ENCODE results near the gene CDK5R2.

CDK5R2 gene

DNA sequence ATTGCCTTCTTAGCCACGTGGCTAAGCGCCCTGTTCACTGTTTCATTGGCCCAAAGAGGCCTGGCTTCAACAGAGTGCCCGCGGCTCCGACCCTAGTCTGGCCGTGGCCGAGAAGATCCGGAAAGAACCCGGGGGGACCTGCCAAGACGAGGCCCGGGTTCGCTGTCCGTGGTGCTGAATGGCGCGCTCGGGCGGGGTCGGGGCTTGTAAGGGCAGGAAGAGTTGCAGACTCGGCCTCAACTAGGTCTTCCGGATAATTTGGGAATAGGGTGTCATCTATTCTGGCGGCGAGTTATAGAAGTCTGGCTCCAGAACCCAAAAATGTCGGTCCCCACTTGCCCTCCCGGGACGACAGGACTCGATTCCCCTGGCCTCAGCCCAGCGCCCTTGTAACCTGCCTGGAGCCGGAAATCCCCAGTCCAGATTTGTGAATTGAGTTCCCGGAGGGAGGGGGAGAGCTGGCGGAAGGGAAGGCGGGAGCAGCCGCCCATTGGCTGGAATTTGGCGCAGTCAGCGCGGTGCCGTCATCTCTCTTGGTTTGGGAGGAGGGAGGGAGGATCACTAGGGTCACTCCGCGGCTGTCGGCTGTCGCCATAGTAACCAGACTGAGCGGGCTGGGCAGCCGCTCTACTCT is 3.5 kb downstream of the CDK5R2 start:
- peak; percentile 20 to 35 for DNase-seq

DNA sequence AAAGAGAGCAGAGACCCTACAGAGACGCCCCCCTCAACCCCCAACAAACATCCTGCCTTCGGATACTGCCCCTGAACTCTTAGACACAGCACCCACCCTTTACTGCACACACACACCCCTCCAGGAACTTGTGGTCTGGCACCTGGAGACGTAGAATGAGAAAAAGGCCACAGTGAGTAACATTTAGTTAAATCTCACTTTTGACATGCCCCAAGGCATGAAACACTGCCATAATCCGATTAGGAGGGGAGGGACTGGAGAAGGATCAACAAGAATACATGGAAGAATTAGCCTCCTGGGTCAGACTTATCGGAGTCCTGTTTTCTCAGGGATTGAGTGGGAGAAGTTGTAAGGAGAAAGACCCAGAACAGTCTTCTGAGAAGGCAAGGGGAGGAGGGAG is 4.1 kb downstream of the CDK5R2 start:
- DNase-seq = no peak

DNA sequence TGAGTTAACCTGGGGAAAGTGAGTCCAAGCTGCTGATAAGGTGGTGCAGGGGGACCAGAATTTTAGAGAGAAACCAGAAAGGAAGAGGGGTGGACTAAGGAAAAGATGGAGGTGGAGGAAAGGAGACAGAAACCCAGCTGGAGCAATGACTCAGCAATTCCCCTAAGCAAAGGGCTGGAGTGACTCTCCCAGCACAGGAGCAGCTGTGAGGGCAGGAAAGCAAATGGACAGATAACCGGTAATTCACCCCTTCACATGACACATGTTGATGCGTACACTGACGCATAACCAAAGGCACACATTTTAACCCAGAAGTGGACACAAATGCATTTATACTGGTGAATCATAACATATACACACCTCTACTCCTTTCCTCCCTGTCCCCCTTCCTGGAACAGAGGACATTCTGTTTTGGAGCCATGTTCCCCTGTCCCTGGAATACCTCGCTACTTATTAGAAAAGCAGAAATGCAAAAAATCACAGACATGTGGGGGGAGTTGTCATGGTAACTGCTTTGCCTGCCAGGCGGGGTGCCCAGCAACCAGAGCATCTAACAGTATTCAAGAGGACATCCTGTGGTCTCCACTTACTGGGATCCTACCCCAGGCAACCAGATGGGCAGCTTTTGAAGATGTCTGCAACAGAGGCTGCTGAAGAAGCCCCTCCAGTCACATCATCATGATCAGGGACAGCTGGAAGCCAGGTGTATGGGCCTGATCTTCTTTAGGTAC is 4.7 kb downstream of the CDK5R2 start:
- DNase-seq = no peak

DNA sequence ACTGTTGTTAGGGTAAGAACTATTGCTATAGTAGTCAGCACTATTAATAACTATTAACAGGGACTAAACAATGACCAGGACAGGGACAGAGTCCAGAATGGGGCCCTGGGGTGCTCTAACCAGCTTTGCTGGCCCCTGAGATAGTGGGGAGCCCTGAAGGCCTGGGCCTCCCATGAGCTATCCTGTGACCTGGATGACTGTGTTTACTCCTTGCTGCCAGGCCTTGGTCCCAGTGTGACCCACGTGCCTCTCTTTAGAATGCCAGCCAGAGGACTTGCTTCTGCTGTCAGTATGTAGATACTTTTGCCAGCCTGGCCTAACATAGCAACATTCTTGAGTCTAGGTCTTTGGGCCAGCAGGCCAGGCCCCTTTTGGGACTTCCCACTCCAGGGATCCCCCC is 11.4 kb downstream of the CDK5R2 start:
- no peak for DNase-seq

DNA sequence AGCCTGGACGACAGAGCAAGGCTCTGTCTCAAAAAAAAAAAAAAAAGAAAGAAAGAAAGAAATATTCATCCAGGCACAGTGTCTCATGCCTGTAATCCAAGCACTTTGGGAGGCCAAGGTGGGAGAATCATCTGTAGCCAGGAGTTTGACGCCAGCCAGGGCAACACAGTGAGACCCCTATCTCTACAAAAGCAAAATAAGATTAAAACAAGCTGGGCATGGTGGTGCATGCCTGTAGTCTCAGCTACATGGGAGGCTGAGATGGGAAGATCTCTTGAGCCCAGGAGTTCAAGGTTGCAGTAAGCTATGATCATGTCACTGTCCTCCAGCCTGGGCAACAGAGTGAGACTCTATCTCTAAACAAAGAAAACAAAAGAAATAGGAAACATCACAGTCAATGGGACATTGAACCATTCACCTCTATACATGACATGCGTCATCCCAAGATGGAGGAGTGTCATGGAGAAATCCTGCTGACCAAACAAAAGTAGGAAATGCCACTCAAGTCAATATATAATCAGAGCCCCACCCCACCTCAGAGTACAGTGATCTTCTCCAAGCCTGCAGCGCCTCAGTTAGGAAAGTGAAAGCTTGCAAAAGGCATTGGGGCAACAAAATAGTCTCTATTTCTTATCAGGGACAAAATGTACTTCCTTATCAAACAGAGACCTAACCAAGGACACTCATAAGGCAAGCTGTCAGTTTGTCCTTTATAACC is 15.8 kb downstream of the CDK5R2 start:
- DNase-seq = no peak

DNA sequence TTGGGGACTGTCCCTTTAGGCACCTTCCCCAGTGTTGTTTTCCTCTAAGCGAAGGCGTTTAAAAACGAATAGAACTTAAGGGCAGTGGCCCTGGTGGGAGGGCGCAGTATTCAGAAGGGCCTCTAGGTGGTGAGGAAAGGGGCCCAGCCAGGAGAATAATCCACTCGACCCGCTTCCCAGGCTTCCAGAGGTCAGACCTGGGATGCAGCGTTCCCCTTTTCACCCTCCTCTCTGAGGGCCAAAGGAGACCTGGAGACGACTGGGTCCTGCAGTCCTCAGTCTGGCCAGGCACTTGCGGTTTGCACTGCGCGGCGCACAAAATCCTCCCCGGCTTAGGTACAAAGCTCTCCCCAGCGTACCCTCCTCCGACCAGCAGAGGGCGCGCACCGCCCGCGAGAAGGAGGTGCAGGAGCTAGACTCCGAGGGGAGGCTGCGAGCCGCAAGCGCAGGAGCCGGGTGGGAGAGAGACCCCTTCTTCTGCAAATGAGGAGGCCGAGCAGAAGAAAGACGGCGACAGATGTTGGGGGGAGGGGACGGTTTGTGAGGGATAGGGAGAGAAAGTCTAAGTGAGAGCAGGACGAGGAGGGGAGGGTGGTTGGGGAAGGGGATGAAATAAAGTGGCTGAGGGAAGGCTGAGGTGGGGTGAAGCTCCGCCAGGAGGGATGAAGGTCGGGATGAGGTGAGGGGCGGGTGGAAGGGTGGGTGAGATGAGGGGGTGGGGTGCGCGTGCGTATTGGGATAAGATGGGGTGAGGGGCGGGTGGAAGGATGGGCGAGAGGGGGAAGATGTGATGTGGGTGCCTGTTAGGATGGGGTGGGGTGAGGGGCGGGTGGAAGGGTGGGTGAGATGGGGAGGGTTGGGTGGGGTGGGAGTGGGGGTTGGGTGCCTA is 20.6 kb downstream of the CDK5R2 start:
- DNase-seq = peak; percentile 25 to 58

DNA sequence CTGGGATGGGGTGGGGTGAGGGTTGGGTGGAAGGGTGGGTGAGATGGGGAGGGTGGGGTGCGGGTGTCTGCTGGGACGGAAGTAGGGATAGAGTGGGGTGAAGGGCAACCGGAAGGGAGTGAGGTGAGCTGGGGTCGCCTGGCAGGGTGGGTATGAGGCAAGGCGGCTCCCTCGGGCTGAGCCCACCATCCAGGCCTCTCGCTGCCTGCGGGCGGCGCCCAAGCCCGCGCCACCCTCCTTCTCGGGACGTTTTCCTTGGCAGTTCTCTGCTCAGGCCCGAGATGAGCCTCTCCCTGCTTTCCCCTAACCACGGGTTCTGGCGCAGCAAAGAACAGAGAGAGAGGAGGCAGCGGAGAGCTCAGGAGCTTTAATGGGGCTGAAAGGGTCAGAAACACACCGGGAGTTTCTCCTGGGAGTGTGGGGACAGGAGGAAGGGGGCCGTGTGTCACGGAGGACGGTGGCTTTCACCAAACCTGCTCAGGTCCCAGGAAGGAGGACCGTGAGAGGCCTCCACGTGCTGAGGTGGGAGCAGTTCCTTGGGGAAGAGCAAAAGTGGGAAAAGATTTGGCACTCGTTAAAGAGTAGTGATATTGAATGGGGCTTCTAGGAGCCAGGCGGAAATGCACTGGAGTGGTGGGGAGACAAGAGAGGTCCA is 21.4 kb downstream of the CDK5R2 start:
- no peak for DNase-seq

DNA sequence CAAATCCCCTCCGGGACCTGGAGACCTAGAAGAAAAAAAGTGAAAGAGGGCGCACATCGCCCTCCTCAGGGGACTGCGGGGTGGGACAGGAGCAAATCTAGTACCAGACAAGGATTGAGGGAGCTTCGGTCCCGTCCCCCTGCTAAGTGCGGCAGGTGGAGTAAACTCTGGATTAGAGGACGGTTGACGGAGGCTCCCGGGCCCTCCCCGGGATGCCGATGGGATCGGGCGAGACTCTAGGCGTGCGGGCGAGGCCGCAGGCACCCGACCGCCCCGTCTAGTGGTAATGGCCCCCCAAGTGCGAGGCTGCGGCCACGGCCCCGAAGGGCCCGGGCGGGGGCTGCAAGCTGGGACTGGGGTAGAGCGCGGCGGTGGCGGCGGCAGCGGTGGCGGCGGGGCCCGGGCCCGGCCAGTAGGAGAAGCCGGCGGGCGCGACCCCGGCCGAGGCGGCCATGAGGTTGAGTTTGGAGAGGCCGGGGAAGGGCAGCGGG is 22.0 kb downstream of the CDK5R2 start:
- no peak for DNase-seq

DNA sequence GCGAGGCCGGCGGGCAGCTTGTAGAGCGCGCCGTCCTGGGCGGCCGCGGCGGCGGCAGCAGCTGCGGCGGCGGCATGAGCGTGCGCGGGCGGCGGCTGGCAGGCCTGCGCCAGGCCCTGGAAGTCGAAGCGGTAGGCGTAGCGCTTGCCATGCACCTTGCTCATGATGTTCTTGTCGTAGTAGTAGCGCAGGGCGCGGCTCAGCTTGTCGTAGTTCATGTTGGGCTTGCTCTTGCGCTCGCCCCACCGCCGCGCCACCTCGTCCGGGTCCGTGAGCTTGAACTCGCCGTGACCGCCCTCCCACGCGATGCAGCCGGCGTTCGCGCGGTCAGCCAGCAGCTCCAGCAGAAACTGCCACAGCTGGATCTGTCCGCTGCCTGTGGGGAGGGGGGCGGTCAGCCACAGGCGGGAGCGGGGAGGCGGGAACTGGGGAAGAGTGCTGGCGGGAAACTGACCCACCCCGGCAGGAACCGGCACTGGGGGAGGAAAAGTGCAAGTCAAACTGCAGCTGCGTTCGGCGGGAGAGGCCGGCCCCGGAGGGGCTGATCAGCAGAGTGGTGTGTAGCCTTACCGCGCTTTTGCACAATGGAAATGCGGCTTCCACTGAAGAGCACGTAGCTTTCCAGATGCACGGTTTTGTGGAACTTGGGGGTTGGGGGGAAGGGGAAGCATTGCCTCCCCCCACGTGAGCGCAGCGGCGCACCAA is 22.6 kb downstream of the CDK5R2 start:
- no peak for DNase-seq

DNA sequence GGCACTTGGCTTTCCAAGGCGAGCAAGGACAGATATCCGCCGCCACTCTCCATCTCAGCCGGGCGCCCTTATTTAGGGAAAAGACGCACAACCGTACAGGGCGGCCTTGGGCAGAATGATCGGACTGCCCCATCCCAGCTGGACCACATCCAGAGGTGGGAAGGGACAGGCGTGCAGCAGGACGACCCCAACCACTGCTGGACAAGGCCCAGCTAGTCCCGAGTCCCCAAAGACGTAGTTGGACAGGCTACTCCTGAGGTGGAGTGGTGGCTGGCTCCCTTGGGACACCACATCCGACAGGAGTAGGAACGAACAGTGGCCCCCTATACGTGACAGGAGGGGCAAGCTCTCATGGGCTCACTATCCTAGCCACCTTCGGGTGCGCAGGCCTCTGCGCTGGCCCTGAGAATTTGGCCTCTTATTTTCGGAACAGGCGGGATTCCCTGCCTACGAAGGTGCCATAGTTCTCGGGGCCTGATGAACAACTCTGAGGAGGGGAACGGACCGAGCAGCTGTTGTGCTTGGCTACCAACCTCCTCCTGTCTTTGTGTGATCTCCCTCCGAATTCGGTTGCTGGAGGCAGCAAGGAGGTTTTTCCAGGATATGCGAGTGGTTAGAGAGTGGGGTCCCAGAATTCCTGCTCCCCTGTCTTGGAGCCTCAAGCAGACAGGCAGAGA is 23.3 kb downstream of the CDK5R2 start:
- no peak for DNase-seq

DNA sequence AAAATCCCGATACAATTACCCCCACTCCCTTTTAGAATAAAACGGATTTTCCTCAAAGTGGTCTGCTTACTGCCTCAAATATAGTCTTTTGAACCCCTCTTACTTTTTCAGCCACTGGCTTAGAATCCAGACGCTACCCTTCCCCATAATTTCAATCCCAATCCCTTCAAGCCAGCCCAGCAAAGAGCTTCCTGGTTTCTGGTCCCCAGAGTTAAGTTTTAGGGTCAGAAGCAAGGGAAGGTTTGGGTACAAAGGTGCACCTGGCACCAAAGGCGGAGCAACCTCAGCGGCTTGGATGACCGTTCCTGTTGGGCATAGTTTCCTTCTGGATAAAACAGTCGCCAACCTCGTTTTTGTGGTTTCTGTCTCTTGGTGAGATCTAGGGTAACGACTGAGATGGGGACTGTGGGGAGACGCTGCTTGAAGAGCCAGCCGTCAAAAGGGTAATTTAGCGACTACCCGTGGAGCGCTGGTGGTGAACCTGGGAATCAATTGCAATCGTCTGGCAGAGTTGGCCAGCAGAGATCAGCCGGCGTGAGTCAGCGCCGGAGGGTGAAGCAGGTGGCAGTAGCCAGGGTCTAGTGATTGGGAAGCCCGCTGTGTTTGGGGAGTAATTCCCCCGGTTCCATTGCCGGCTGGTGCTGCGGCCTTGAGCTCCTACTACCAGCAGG is 23.9 kb downstream of the CDK5R2 start:
- no peak for DNase-seq

DNA sequence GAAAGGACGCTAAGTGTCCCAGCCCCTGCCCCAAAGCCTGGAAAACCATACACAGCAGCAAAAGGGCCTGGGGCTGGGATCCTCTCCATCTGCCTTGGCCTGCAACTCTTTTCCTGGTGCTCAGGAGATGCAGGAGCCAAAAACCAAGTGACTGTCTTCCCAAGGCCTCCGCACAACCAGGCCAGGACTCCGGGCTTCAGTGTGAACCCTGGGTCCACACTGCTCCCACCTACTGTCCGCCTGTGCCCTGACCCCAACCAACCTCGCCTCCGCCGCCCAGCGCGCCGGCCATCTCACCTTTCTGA is 24.4 kb downstream of the CDK5R2 start:
- no peak for DNase-seq

DNA sequence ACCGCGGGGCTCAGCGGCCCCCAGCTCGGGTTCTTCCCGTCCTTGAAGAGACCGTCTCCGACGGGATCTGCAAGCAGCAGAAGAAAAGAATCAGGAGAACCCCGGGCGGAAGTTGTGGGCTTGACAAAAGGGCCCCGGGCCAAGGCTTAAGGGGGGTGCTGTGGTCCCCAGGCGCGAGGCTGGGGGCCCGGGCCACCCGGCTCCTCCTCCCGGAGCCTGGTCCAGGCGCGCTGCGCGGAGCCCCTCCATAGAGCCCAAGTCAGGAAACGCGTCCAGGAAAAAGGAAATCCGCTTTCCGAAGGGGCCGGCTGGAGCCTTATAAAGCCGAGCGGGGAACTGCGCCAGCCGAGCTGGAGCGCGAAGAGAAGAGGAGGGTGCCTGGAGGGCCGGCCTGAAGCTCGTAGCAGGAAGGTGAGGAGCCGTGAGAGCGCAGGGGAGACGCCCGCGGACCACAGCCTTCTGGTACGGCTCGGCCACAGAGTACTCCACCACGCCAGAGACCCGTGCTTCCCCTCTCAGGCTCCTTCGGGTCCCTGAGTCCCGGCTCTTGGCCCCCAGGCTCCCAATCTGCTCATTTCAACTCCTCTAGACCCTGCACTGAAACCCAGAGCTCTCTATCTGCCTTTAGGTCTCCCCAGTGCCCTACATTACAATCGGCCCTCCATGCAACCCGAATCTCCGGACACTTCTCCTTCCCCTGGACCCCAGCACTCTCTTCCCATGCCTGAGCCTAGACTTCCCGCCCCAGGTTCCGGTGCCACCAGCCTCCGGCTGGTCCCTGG is 25.0 kb downstream of the CDK5R2 start:
- no peak for DNase-seq

DNA sequence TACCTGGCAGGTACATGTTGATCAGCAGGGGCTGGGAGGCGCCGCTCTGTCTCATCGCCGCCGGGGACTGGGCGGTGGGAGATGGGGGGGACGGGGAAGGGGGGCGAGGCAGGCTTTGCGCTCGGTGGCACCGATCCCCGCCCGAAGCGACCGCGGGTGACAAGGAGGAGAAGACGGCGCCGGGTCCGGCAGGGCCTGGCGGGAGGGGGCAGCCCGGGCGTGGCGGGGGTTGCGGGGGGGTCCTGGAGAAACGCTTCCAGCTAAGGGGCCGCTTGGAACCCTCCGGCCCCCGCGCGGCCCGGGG is 25.5 kb downstream of the CDK5R2 start, which contains the start of gene FEV:
Gene FEV (minus strand): TSS at position 164 of the 304 bp plus-strand sequence. CDS start 109 bp downstream, at position 55.
- no peak for DNase-seq

DNA sequence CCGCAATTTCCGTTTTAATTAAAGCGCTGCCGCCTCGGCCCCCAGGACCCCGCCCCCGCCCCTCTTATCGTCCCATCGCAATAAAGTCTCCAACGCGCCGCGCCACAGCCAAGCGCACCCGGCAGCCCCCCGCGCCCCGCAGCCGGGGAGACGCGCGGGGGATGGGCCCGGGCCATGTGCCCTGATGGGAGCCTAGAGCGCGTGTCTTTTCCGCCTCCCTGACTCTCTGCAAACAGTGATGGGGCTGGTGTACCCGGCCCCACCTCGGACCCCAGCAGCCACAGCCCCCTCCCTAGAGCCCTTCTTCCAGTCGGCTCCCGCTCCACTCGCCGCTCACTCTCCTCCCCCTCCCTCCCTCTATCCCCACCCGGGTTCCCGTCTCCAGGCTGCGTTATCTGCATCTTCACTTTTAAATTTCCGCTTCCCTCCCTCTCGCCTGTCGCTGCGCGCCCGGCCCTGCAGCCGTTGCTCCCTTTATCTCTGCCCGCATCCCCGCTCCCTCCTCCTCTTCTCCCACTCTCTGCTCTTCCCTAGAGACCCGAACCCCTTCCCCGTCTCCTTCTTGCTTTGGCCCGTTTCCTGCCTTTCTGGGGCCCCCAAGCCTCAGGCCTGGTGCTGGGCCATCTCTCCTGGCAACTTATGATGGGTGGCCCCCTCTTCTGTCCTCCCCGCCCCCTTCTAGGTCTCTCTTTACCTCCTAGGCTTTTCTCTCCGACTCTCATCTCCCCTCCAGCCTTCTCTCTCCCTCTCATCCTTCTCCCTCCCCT is 26.0 kb downstream of the CDK5R2 start:
- DNase-seq = no peak

DNA sequence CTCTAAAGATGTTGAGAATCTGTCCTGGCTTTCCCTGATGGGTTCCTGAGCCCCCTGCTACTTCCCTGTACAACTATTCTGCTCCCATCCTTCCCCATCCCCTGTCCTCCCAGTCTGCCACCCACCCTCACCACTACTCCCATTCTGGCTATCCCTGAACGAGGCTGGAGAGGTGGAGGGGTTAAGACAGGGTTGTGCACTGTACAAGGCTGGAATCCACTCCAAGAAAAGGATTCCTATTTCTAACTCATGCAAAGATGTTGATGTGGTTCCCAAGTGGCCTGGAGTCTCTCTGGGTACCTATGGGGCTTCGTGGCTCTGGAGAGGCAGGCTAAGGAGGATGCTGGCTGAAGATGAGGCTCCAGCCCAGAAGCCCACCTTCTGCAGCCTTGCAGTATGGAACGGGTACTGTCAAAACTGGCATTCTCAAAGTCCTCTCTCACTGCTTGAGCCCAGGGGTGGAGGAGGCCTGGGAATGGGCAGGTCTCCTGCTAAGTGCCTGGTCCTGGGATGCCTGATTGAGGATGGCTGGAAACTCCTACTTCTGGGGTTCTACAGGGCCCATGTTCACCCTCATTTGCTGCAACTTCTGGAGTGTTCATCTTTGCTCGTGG is 26.8 kb downstream of the CDK5R2 start:
- DNase-seq = no peak

DNA sequence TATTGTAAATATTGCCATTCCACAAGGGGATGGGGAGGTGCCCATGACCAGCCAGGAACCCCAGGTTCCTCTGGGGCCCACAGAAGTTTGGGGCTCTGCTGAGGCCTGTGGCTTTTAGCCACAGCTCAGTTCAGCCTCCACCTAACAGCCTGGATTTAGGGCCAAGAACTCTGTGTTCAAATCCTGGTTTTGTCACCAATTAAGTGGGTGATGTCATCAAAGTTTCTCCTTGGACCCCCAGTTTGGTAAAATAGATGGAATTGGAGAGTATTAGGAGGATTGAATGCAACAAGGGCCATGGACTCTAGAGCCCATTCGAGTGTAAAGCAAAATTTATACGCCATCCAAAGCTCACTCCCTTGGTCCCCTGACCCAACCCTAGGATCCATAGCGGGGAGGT is 28.7 kb downstream of the CDK5R2 start:
- DNase-seq = no peak

DNA sequence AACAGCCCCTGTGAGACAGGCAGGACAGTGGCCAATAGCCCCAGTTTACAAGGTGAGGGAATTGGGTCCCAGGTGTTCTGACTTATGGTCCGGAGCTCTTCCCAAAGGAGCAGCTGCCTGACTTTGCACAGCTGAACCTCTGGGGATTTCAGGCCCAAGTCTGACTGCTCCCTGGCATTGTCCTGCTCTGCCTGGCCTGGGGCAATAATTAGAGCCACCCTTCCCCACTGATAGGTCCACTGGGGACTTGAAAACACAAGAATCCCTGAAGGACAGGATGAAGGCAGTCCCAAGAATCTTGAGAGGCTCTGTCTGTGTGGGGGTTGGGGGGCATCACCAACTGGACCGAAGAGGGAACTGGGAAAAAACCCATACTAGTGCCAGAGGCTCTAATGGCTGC is 29.2 kb downstream of the CDK5R2 start:
- no peak for DNase-seq

DNA sequence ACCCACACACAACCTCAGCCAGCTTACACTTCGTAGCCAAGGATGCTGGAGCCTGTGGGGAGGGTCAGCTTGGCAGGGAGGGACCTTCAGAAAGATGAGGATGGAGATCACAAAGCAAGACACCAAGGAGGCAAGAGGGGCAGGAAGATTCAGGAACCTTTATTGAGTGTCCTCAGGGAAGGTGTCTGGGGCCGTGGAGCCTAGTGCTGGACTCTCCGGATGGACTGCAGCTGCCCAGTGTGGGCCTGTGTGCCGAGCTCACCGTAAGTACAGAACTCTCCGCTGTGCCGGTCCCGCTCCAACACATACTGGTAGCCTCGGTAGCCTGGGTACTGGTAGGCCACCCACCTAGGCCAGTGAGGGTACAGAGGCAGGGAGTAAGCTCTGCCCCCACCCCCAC is 30.6 kb downstream of the CDK5R2 start:
- DNase-seq = no peak

Data from hippocampal formation (tissue), 2 donors.